Uterus (tissue), 4 donors: ENCODE results near the gene PRKN. TPM values are rescaled to one million over a fixed set of nuclear protein-coding genes. Genes with fewer than 3 reads are reported as not detected.

ENCODE experiments used
- DNase-seq, 2 donors: peaks; one replicate each; pipeline ENCODE4 v3.0.0-alpha.2; 2019 to 2020
- H3K27ac ChIP-seq, 2 donors: fragments of 200-600 bp; sonication (generic); 1 replicate in 1 of 2; 2 replicates in 1 of 2; pipeline ENCODE4 v1.5.1; 2016 to 2018
- H3K27me3 ChIP-seq, 2 donors: fragments of 200-600 bp; sonication (generic); one replicate each; pipeline ENCODE4 v1.5.1; 2018 to 2019; ENCODE audit warnings: control low read depth in 1 of 2
- H3K36me3 ChIP-seq, 2 donors: fragments of 200-600 bp; sonication (generic); one replicate each; pipeline ENCODE4 v1.5.1; 2019; ENCODE audit warnings: control low read depth in 1 of 2
- H3K4me1 ChIP-seq, 2 donors: fragments of 200-600 bp; sonication (generic); one replicate each; pipeline ENCODE4 v1.5.1; 2018 to 2019; ENCODE audit warnings: control low read depth in 1 of 2
- H3K4me3 ChIP-seq, 2 donors: fragments of 200-600 bp; sonication (generic); 1 replicate in 1 of 2; 2 replicates in 1 of 2; pipeline ENCODE4 v1.5.1; 2018 to 2019; ENCODE audit warnings: mild to moderate bottlenecking in 1 of 2
- H3K9me3 ChIP-seq, 2 donors: fragments of 200-600 bp; sonication (generic); one replicate each; pipeline ENCODE4 v1.5.1; 2019; ENCODE audit warnings: control low read depth in 1 of 2
- CTCF ChIP-seq, 4 experiments: fragments of 200-600 bp in 2 of 4; fragments of 450-650 bp in 2 of 4; sonication (generic) in 2 of 4; IDR thresholded peaks; one replicate each; pipeline ENCODE4 v1.5.1; 2016 to 2019; ENCODE audit warnings: antibody characterized with exemption in 4 of 4, mild to moderate bottlenecking in 2 of 4, moderate library complexity in 1 of 4
- POLR2A ChIP-seq, 2 donors: fragments of 450-650 bp; IDR thresholded peaks; one replicate each; pipeline ENCODE4 v1.6.1; 2016; ENCODE audit warnings: antibody characterized with exemption in 2 of 2, mild to moderate bottlenecking in 1 of 2, moderate library complexity in 1 of 2
- intact Hi-C: fragments of 100-400 bp; cut with DNase I; formaldehyde crosslinking; loops from one replicate; pipeline ENCODE4 v1.15.1; 2023; ENCODE audit warnings: low total_unique reads
- total RNA-seq, 4 donors: library from RNA; depleted of rRNA in 3 of 4; stranded (reverse); fragments of >200 nt in 3 of 4; gene quantifications; one replicate each; pipeline versions ENCODE4 v1.1.0 to v1.2.4, GENCODE V29; 2014 to 2023
- donor health status: DM: yes; HTN: yes; CAD: no.

The PRKN gene
- total RNA-seq, 4 donors from 2014 or later, result 10.2 to 21.3 (median 13.1) TPM

- TF ChIP-seq POLR2A (IDR thresholded peaks at IDR 0.05), result no peak
- TF ChIP-seq CTCF (IDR thresholded peaks at IDR 0.05), result no peak
- no peak overlapping the region for H3K4me3 ChIP-seq
- intact Hi-C loops, result no loop called here
- no peaks in the 10 kb centered on the region for H3K9me3 ChIP-seq
- no peaks in the 10 kb centered on the region for H3K27me3 ChIP-seq
- no peak overlapping the region for H3K27ac ChIP-seq
- no peaks in the 10 kb centered on the region for H3K36me3 ChIP-seq
- H3K4me1 ChIP-seq, result no peaks in the 10 kb centered on the region
- no peak for DNase-seq
These were observed 917.6 kb downstream of the PRKN start for GRCh38 chr6:161809971-161810370.

- Histone ChIP-seq H3K4me3 (no peak overlapping the region), H3K36me3 (no peaks in the 10 kb centered on the region), H3K9me3 (no peaks in the 10 kb centered on the region), H3K27me3 (no peaks in the 10 kb centered on the region), H3K27ac (no peak overlapping the region), H3K4me1 (no peaks in the 10 kb centered on the region)
- no peak for TF ChIP-seq CTCF (IDR thresholded peaks at IDR 0.05)
- no peak for TF ChIP-seq POLR2A (IDR thresholded peaks at IDR 0.05)
- intact Hi-C loops, result no loop called here
- no peak for DNase-seq
These were observed 922.7 kb downstream of the PRKN start for GRCh38 chr6:161804838-161805237.

- Histone ChIP-seq H3K9me3 (no peaks in the 10 kb centered on the region), H3K27ac (no peak overlapping the region), H3K4me1 (no peaks in the 10 kb centered on the region), H3K36me3 (no peaks in the 10 kb centered on the region), H3K27me3 (no peaks in the 10 kb centered on the region), H3K4me3 (no peak overlapping the region)
- DNase-seq, result no peak
- intact Hi-C loops, result no loop called here
- TF ChIP-seq CTCF (IDR thresholded peaks at IDR 0.05), result no peak
- no peak for TF ChIP-seq POLR2A (IDR thresholded peaks at IDR 0.05)
These were observed 924.4 kb downstream of the PRKN start for GRCh38 chr6:161803131-161803530.

- no peak for TF ChIP-seq CTCF (IDR thresholded peaks at IDR 0.05)
- no peaks in the 10 kb centered on the region for H3K9me3 ChIP-seq
- H3K27me3 ChIP-seq, result no peaks in the 10 kb centered on the region
- no peaks in the 10 kb centered on the region for H3K36me3 ChIP-seq
- no peak overlapping the region for H3K27ac ChIP-seq
- H3K4me3 ChIP-seq, result no peak overlapping the region
- intact Hi-C loops, result no loop called here
- DNase-seq, result no peak
- no peaks in the 10 kb centered on the region for H3K4me1 ChIP-seq
These were observed 925.3 kb downstream of the PRKN start for GRCh38 chr6:161802231-161802630.

- DNase-seq, result no peak
- Histone ChIP-seq H3K27ac (no peak overlapping the region), H3K4me3 (no peak overlapping the region), H3K4me1 (no peaks in the 10 kb centered on the region), H3K27me3 (no peaks in the 10 kb centered on the region), H3K9me3 (no peaks in the 10 kb centered on the region), H3K36me3 (no peaks in the 10 kb centered on the region)
- intact Hi-C loops, result no loop called here
- TF ChIP-seq CTCF (IDR thresholded peaks at IDR 0.05), result no peak
These were observed 928.6 kb downstream of the PRKN start for GRCh38 chr6:161798844-161799394.
